ENCODE measurements around the gene SH3TC1. TPM values are rescaled to one million over a fixed set of nuclear protein-coding genes. Genes with fewer than 3 reads are reported as not detected.

Gene SH3TC1
- total and polyA plus RNA-seq, 2 of the 13 experiments (the other 11 are each of a cell fraction or from before 2014, with no cell fraction given), result 14.9 to 21.8 TPM

- TF ChIP-seq MXD1 (CRISPR knock-in tag; IDR thresholded peaks at IDR 0.05) (no peak), RXRA (CRISPR knock-in tag; IDR thresholded peaks at IDR 0.05) (peak; percentile 36; the same call in 1 of the 2 replicates), RELA (CRISPR knock-in tag; IDR thresholded peaks at IDR 0.05) (no peak), ARID5B (CRISPR knock-in tag; IDR thresholded peaks at IDR 0.05) (0 out of 2 replicates have a peak, but pooled peaks have one; percentile 12), POGK (CRISPR knock-in tag; conservative IDR thresholded peaks at IDR 0.05) (no peak), ZNF121 (CRISPR knock-in tag; IDR thresholded peaks at IDR 0.05) (peak; percentile 95), SALL1 (CRISPR knock-in tag; IDR thresholded peaks at IDR 0.05) (peak; percentile 35; the same call in 1 of the 2 replicates), ZFX (CRISPR knock-in tag; IDR thresholded peaks at IDR 0.05; ENCODE audit: low read depth) (peak; percentile 65; the same call in 1 of the 2 replicates), ZNF816 (CRISPR knock-in tag; IDR thresholded peaks at IDR 0.05; ENCODE audit: borderline replicate concordance) (no peak)
Observed at GRCh38 chr4:8176547-8177399, 22.3 kb upstream of the SH3TC1 start (continued).

All from HepG2 (cell line).